Liver (tissue), 9 donors: Measurements from ENCODE around the gene CNOT11. TPM values are rescaled to one million over a fixed set of nuclear protein-coding genes. Genes with fewer than 3 reads are reported as not detected.

Experiments used
- DNase-seq: peaks from one replicate; pipeline ENCODE4 v3.0.0-alpha.2; 2017; ENCODE audit warnings: low spot score
- H3K27ac ChIP-seq, 2 donors: one replicate each; pipeline ENCODE4 v1.7.0; 2013; ENCODE audit warnings: inconsistent platforms in 2 of 2, low read length in 2 of 2, control low read depth in 1 of 2, low read depth in 1 of 2, mild to moderate bottlenecking in 1 of 2
- H3K27me3 ChIP-seq, 4 donors: one replicate each; pipeline versions ENCODE4 v1.6.1 to v1.7.0; 2013; ENCODE audit warnings: low read length in 3 of 4, inconsistent platforms in 1 of 4, mild to moderate bottlenecking in 1 of 4, moderate library complexity in 1 of 4; ENCODE audit not compliant: control insufficient read depth in 4 of 4, insufficient read depth in 4 of 4
- H3K36me3 ChIP-seq, 4 donors: one replicate each; pipeline versions ENCODE4 v1.6.1 to v1.7.0; 2013; ENCODE audit warnings: low read length in 3 of 4, mild to moderate bottlenecking in 3 of 4, low read depth in 1 of 4, moderate library complexity in 1 of 4; ENCODE audit not compliant: control insufficient read depth in 4 of 4, insufficient read depth in 3 of 4
- H3K4me1 ChIP-seq, 4 donors: one replicate each; pipeline versions ENCODE4 v1.6.1 to v1.7.0; 2013; ENCODE audit warnings: low read length in 3 of 4, mild to moderate bottlenecking in 3 of 4, moderate library complexity in 1 of 4; ENCODE audit not compliant: control insufficient read depth in 4 of 4, insufficient read depth in 4 of 4
- H3K4me3 ChIP-seq, 3 donors: one replicate each; pipeline versions ENCODE4 v1.6.1 to v1.7.0; 2013; ENCODE audit warnings: low read length in 3 of 3, control low read depth in 1 of 3, low read depth in 1 of 3, mild to moderate bottlenecking in 1 of 3
- H3K9ac ChIP-seq, 2 donors: one replicate each; pipeline ENCODE4 v1.7.0; 2013; ENCODE audit warnings: low read length in 2 of 2, mild to moderate bottlenecking in 2 of 2, moderate library complexity in 2 of 2, control low read depth in 1 of 2, low read depth in 1 of 2
- H3K9me3 ChIP-seq, 4 donors: one replicate each; pipeline versions ENCODE4 v1.6.1 to v1.7.0; 2013; ENCODE audit warnings: low read length in 3 of 4; ENCODE audit not compliant: control insufficient read depth in 4 of 4
- FOXA1 ChIP-seq: IDR thresholded peaks from 2 replicates; pipeline ENCODE4 v1.6.1; 2016; ENCODE audit warnings: antibody characterized with exemption
- HNF4A ChIP-seq, 2 donors: conservative IDR thresholded peaks; 2 replicates each; pipeline ENCODE4 v1.6.1; 2016; ENCODE audit warnings: antibody characterized with exemption in 2 of 2, mild to moderate bottlenecking in 2 of 2
- HNF4G ChIP-seq: IDR thresholded peaks from 2 replicates; pipeline ENCODE4 v1.6.1; 2016; ENCODE audit warnings: antibody characterized with exemption
- JUND ChIP-seq, 2 donors: IDR thresholded peaks; 2 replicates each; pipeline ENCODE4 v1.6.1; 2016; ENCODE audit warnings: antibody characterized with exemption in 2 of 2
- NR2F2 ChIP-seq: IDR thresholded peaks from 2 replicates; pipeline ENCODE4 v1.6.1; 2016; ENCODE audit warnings: antibody characterized with exemption
- RAD21 ChIP-seq, 2 donors: IDR thresholded peaks; 2 replicates each; pipeline ENCODE4 v1.6.1; 2016; ENCODE audit warnings: antibody characterized with exemption in 2 of 2, mild to moderate bottlenecking in 2 of 2
- SP1 ChIP-seq: IDR thresholded peaks from 2 replicates; pipeline ENCODE4 v1.6.1; 2018; ENCODE audit warnings: antibody characterized with exemption, mild to moderate bottlenecking
- YY1 ChIP-seq: IDR thresholded peaks from 2 replicates; pipeline ENCODE4 v1.6.1; 2016; ENCODE audit warnings: antibody characterized with exemption, mild to moderate bottlenecking
- WGBS: extraction: QIAGEN DNeasy Blood & Tissue Kit; methylation state at CpG from one replicate; pipeline ENCODE4 v1.1.7; 2013; 5-methylcytosine and 5-hydroxymethylcytosine counted together
- polyA plus RNA-seq, 2 donors: library from polyadenylated mRNA; stranded (reverse) in 1 of 2; unstranded in 1 of 2; fragments of 200-250 nt in 1 of 2; fragments of >200 nt in 1 of 2; fragmentation: Nextera tagmentation in 1 of 2; extraction: Ambion mirVana in 1 of 2; gene quantifications; one replicate each; pipeline versions ENCODE4 v1.2.1 to v1.2.3, GENCODE V29; 2013 to 2015
- total RNA-seq, 2 donors: library from RNA; depleted of rRNA; stranded (reverse); fragments of >200 nt; gene quantifications; one replicate each; pipeline ENCODE4 v1.2.3, GENCODE V29; 2014
- TF ChIP-seq, protein P1 (sequence below): fragments of 150-350 bp; IDR thresholded peaks from 2 replicates; pipeline ENCODE4 v1.5.1; 2017; ENCODE audit warnings: improper control_type of control experiment, low read depth, low read length; ENCODE audit not compliant: missing input control
- TF ChIP-seq, protein P2 (sequence below): IDR thresholded peaks from 2 replicates; pipeline ENCODE4 v1.6.1; 2016; ENCODE audit warnings: antibody characterized with exemption
- TF ChIP-seq, protein P3 (sequence below): IDR thresholded peaks from 2 replicates; pipeline ENCODE4 v1.6.1; 2016; ENCODE audit warnings: antibody characterized with exemption, mild to moderate bottlenecking
- donor health status: healthy.
- donor health status: healthy.
- donor health status: healthy.
- donor health status: healthy.
- donor health status: healthy.

CNOT11 gene
- total and polyA plus RNA-seq, 4 donors: 9.8 to 14.3 (median 13.5) TPM

DNA sequence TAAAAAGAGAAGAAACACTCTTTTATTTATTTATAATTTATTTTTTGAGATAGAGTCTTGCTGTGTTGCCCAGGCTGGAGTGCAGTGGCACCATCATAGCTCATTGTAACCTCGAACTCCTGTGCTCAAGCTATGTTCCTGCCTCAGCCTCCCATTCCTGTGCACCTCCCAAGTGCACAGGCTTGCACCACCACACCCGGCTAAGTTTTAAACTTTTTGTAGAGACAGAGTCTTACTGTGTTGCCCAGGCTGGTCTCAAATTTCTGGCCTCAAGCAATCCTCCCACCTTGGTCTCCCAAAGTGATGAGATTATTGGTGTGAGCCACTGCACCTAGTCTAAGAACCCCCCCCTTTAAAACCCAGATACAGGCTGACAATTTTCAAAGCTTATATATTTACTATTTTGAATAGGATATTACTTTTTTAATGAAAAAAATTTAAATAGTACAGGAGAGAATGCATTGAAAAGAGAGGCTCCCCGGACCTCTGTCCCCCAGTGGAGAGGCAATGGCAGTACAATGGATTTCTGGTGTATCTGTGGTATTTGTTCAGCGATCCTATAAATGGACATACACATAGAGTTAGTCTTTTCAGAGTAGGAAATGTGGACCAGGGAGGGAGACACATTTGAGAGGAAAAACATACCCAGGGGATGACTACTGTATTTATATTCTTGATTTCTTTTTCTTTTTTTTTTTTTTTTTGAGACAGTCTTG lies 48.1 kb upstream of the CNOT11 start:
- no peak overlapping the region for H3K27ac ChIP-seq
- H3K4me3 ChIP-seq: no peak overlapping the region
- DNase-seq: no peak
- H3K4me1 ChIP-seq: peaks cover 3 to 16% (median 10%) of the 10 kb centered on the region in 4 donors
- 96% methylated on average over 4 of the region's 4 CpGs for WGBS
- no peaks in the 10 kb centered on the region for H3K9me3 ChIP-seq
- no peaks in the 10 kb centered on the region for H3K27me3 ChIP-seq
- no peaks in the 10 kb centered on the region for H3K36me3 ChIP-seq
- TF ChIP-seq, protein P1, sequence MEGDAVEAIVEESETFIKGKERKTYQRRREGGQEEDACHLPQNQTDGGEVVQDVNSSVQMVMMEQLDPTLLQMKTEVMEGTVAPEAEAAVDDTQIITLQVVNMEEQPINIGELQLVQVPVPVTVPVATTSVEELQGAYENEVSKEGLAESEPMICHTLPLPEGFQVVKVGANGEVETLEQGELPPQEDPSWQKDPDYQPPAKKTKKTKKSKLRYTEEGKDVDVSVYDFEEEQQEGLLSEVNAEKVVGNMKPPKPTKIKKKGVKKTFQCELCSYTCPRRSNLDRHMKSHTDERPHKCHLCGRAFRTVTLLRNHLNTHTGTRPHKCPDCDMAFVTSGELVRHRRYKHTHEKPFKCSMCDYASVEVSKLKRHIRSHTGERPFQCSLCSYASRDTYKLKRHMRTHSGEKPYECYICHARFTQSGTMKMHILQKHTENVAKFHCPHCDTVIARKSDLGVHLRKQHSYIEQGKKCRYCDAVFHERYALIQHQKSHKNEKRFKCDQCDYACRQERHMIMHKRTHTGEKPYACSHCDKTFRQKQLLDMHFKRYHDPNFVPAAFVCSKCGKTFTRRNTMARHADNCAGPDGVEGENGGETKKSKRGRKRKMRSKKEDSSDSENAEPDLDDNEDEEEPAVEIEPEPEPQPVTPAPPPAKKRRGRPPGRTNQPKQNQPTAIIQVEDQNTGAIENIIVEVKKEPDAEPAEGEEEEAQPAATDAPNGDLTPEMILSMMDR: peak; percentile 9
- no peak for TF ChIP-seq HNF4G
- H3K9ac ChIP-seq: no peak overlapping the region

DNA sequence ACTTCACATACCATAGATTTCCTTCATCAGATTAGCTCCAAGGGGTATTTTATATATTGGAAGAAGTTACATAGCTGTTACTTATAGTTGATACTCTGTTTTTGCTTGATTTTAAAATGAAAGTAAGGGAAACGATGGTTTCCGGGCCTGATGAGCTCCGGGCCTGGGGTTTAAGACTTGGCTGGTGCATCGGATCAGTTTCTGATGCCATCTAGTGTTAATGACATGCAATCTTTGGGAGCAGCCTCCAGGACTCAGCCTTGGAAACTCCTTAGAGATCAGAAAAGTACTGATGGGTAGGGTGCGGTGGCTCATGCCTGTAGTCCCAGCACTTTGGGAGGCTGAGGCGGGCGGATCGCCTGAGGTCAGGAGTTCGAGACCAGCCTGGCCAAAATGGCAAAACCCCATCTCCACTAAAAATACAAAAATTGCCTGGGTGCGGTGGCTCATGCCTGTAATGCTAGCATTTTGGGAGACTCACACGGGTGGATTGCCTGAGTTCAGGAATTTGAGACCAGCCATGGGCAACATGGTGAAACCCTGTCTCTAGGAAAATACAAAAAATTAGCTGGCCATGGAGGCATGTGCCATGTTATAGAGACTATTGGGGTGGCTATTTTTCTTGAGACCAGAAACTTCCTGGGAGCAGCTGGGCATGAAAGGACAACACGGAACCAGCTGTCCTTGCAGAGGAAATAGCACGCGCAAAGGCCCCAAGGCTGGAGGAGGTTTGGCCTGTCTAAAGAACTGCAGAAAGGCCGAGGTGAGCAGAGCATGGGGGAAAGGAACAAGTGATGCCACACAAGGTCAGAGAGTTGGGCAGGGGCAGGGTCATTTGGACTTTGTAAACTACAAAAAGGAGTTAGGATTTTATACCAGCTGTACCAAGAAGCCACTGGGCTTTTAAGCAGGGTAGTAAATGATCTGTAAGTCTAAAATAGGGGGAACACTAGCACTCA lies 46.9 kb upstream of the CNOT11 start:
- H3K27me3 ChIP-seq: no peaks in the 10 kb centered on the region
- TF ChIP-seq, protein P2, sequence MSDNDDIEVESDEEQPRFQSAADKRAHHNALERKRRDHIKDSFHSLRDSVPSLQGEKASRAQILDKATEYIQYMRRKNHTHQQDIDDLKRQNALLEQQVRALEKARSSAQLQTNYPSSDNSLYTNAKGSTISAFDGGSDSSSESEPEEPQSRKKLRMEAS: no peak
- TF ChIP-seq HNF4A (conservative IDR thresholded peaks at IDR 0.05): peak in 1 of 2 donors; percentile 33
- TF ChIP-seq, protein P3, sequence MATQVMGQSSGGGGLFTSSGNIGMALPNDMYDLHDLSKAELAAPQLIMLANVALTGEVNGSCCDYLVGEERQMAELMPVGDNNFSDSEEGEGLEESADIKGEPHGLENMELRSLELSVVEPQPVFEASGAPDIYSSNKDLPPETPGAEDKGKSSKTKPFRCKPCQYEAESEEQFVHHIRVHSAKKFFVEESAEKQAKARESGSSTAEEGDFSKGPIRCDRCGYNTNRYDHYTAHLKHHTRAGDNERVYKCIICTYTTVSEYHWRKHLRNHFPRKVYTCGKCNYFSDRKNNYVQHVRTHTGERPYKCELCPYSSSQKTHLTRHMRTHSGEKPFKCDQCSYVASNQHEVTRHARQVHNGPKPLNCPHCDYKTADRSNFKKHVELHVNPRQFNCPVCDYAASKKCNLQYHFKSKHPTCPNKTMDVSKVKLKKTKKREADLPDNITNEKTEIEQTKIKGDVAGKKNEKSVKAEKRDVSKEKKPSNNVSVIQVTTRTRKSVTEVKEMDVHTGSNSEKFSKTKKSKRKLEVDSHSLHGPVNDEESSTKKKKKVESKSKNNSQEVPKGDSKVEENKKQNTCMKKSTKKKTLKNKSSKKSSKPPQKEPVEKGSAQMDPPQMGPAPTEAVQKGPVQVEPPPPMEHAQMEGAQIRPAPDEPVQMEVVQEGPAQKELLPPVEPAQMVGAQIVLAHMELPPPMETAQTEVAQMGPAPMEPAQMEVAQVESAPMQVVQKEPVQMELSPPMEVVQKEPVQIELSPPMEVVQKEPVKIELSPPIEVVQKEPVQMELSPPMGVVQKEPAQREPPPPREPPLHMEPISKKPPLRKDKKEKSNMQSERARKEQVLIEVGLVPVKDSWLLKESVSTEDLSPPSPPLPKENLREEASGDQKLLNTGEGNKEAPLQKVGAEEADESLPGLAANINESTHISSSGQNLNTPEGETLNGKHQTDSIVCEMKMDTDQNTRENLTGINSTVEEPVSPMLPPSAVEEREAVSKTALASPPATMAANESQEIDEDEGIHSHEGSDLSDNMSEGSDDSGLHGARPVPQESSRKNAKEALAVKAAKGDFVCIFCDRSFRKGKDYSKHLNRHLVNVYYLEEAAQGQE: no peak
- TF ChIP-seq HNF4G: no peak
- no peak for TF ChIP-seq SP1
- no peak for TF ChIP-seq NR2F2
- TF ChIP-seq, protein P1: peak; percentile 54
- TF ChIP-seq JUND (IDR thresholded peaks at IDR 0.05): peak in 1 of 2 donors; percentile 26
- peak; percentile 82 to 83 for TF ChIP-seq RAD21 (IDR thresholded peaks at IDR 0.05)
- TF ChIP-seq FOXA1: no peak
- peak; percentile 64 for TF ChIP-seq YY1
- H3K36me3 ChIP-seq: no peaks in the 10 kb centered on the region
- DNase-seq: no peak
- peak overlapping the region in 1 of 2 donors; percentile 84 for H3K9ac ChIP-seq
- H3K4me1 ChIP-seq: peaks cover 3 to 16% (median 10%) of the 10 kb centered on the region in 4 donors
- H3K4me3 ChIP-seq: peak overlapping the region in 2 of 3 donors; percentile 36 to 41
- H3K27ac ChIP-seq: no peak overlapping the region
- 44% methylated on average over 15 of the region's 15 CpGs for WGBS
- no peaks in the 10 kb centered on the region for H3K9me3 ChIP-seq
